Natural killer cell (primary cell): ENCODE data around the gene PLB1. TPM values are rescaled to one million over a fixed set of nuclear protein-coding genes. Genes with fewer than 3 reads are reported as not detected.

Experiments
- ATAC-seq, 3 donors: fragments of 150-1000 bp in 2 of 3; fragments of 200-7000 bp in 1 of 3; cut with Tn5 transposase; 1 replicate in 1 of 3; 2 replicates in 2 of 3; pipeline ENCODE4 v1.10.0; 2021; ENCODE audit warnings: mild to moderate bottlenecking in 2 of 3, moderate library complexity in 2 of 3
- DNase-seq, 2 donors: peaks; one replicate each; pipeline versions ENCODE4 v3.0.0 to v3.0.0-alpha.2; 2013 to 2021; ENCODE audit warnings: mixed read lengths in 1 of 2
- H3K27ac ChIP-seq: one replicate; pipeline ENCODE4 v1.5.1; 2013; ENCODE audit warnings: mild to moderate bottlenecking, low read length
- H3K27me3 ChIP-seq: one replicate; pipeline ENCODE4 v1.6.1; 2013; ENCODE audit warnings: low read length; ENCODE audit not compliant: control insufficient read depth, insufficient read depth
- H3K36me3 ChIP-seq: one replicate; pipeline ENCODE4 v1.6.1; 2013; ENCODE audit warnings: low read length; ENCODE audit not compliant: control insufficient read depth, insufficient read depth
- H3K4me1 ChIP-seq: one replicate; pipeline ENCODE4 v1.6.1; 2013; ENCODE audit warnings: low read length; ENCODE audit not compliant: control insufficient read depth, insufficient read depth
- H3K4me3 ChIP-seq: one replicate; pipeline ENCODE4 v1.5.1; 2013; ENCODE audit warnings: low read length
- H3K9me3 ChIP-seq: one replicate; pipeline ENCODE4 v1.6.1; 2013; ENCODE audit warnings: low read length; ENCODE audit not compliant: control insufficient read depth, insufficient read depth
- H3K27ac Mint-ChIP-seq, 2 donors: one replicate each; pipeline ENCODE4 v1.8.0; 2022; ENCODE audit warnings: mild to moderate bottlenecking in 2 of 2, mixed read lengths in 2 of 2, moderate library complexity in 1 of 2
- H3K27me3 Mint-ChIP-seq, 2 donors: one replicate each; pipeline ENCODE4 v1.8.0; 2022; ENCODE audit warnings: low read depth in 2 of 2, mixed read lengths in 2 of 2
- H3K36me3 Mint-ChIP-seq: one replicate; pipeline ENCODE4 v1.8.0; 2022; ENCODE audit warnings: mixed read lengths
- H3K4me1 Mint-ChIP-seq, 2 donors: one replicate each; pipeline ENCODE4 v1.8.0; 2022; ENCODE audit warnings: mixed read lengths in 2 of 2
- H3K4me3 Mint-ChIP-seq: one replicate; pipeline ENCODE4 v1.8.0; 2022; ENCODE audit warnings: mild to moderate bottlenecking, moderate library complexity, mixed read lengths
- H3K9me3 Mint-ChIP-seq, 2 donors: one replicate each; pipeline ENCODE4 v1.8.0; 2022; ENCODE audit warnings: mixed read lengths in 2 of 2
- CTCF ChIP-seq: fragments of 200-600 bp; IDR thresholded peaks from one replicate; pipeline ENCODE4 v1.8.0; 2022; ENCODE audit warnings: antibody characterized with exemption
- WGBS: methylation state at CpG from one replicate; pipeline ENCODE4 v1.1.7; 2013; ENCODE audit warnings: missing lambda C conversion rate; ENCODE audit not compliant: insufficient coverage; 5-methylcytosine and 5-hydroxymethylcytosine counted together
- intact Hi-C: fragments of 100-400 bp; cut with micrococcal nuclease; formaldehyde crosslinking; loops from one replicate; pipeline ENCODE4 v1.14.2; 2022
- total RNA-seq, 4 donors: library from RNA; stranded (reverse); fragments of 120-200 nt in 1 of 4; gene quantifications; one replicate each; pipeline versions ENCODE4 v1.2.3 to v1.2.4, GENCODE V29; 2013 to 2022

Gene PLB1
- total RNA-seq, 3 donors from 2014 or later (not counting 1 experiment from before 2014, with no cell fraction given): 1.7 to 2.6 (median 1.9) TPM

GRCh38 chr2:28488083-28488830 is 7.6 kb upstream of the PLB1 start:
- H3K27me3 ChIP-seq: no peaks in the 10 kb centered on the region
- Mint-ChIP-seq H3K36me3 (no peaks in the 10 kb centered on the region), H3K27me3 (no peaks in the 10 kb centered on the region), H3K9me3 (no peaks in the 10 kb centered on the region), H3K4me3 (no peak overlapping the region), H3K27ac (no peak overlapping the region), H3K4me1 (no peaks in the 10 kb centered on the region)
- no peak for TF ChIP-seq CTCF
- H3K4me3 ChIP-seq: no peak overlapping the region
- 91% methylated on average over 5 of the region's 6 CpGs for WGBS
- H3K4me1 ChIP-seq: no peaks in the 10 kb centered on the region
- no peak overlapping the region for H3K27ac ChIP-seq
- H3K36me3 ChIP-seq: no peaks in the 10 kb centered on the region
- intact Hi-C loops: no loop called here
- ATAC-seq (no peak), DNase-seq (no peak)
- no peaks in the 10 kb centered on the region for H3K9me3 ChIP-seq

DNA sequence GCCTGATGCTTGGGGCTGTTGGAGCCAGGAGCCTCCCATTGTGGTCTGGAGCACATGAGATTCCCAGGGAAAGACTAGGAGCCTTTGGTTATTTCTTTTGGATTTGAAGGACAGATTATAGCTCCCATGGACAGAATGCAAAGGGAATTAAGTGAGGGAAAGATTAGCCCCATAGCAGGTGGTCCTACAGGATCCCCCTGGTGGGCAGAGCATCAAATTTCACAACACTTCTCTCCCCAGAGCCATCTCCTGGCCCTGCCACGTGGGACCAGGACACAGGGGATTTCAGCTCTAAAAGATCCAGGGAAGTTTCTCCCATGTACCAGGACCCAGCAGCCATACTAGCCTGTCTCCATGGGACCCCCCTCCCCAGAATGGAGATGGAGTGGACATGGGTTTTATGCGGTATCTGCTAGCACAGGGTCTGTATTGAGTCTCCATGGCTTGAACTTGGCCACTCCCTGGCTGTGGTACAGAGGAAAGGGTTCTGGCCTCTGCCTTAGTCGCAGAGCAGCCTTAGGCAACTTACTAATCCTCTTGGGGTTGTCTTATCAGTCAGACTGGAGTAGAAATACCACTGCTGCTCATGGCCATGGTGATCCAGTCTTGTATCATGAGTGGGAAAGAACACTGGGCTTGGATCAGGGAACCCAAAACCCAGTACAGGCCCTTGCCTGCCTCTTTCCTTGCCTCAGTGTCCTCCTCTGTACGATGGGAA is 6.8 kb upstream of the PLB1 start:
- H3K36me3 ChIP-seq: no peaks in the 10 kb centered on the region
- H3K4me1 ChIP-seq: no peaks in the 10 kb centered on the region
- Mint-ChIP-seq H3K4me3 (no peak overlapping the region), H3K27me3 (no peaks in the 10 kb centered on the region), H3K4me1 (no peaks in the 10 kb centered on the region), H3K9me3 (no peaks in the 10 kb centered on the region), H3K36me3 (no peaks in the 10 kb centered on the region), H3K27ac (no peak overlapping the region)
- DNase-seq (no peak), ATAC-seq (no peak)
- no peaks in the 10 kb centered on the region for H3K9me3 ChIP-seq
- H3K27me3 ChIP-seq: no peaks in the 10 kb centered on the region
- no peak overlapping the region for H3K27ac ChIP-seq
- 76% methylated on average over 4 of the region's 4 CpGs for WGBS
- intact Hi-C loops: no loop called here
- no peak overlapping the region for H3K4me3 ChIP-seq
- no peak for TF ChIP-seq CTCF

DNA sequence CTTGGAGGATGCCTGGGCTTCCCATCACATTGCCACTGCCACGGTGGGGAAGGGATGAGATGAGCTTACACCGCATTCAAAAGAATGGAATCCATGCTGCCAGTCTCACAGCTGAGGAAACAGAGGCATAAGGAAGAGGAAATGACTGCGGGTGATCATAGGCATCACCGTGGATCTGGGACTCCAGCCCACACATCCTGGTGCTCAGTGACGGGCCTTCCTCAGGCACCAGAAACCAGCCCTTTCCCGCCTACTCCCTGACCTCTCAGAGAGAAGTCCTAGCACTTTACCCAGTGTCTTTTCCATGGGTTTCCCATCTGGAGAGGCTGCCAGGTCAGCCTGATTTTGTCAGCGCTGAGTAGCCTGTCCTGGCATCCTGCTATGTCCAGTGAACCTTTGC is 5.3 kb upstream of the PLB1 start:
- Histone ChIP-seq H3K27me3 (no peaks in the 10 kb centered on the region), H3K36me3 (no peaks in the 10 kb centered on the region), H3K4me1 (no peaks in the 10 kb centered on the region), H3K9me3 (no peaks in the 10 kb centered on the region), H3K27ac (no peak overlapping the region), H3K4me3 (no peak overlapping the region)
- H3K4me3 Mint-ChIP-seq: no peak overlapping the region
- no peaks in the 10 kb centered on the region for H3K4me1 Mint-ChIP-seq
- 84% methylated on average over 7 of the region's 7 CpGs for WGBS
- H3K27me3 Mint-ChIP-seq: no peaks in the 10 kb centered on the region
- H3K9me3 Mint-ChIP-seq: no peaks in the 10 kb centered on the region
- no peaks in the 10 kb centered on the region for H3K36me3 Mint-ChIP-seq
- TF ChIP-seq CTCF: no peak
- H3K27ac Mint-ChIP-seq: no peak overlapping the region
- no peak for DNase-seq
- ATAC-seq: no peak
- intact Hi-C loops: no loop called here
